ENCODE data around the gene PKD2.

GRCh38 chr4:88035292-88035691 is 27.9 kb downstream of the PKD2 start:
- no peak for TF ChIP-seq POLR2AphosphoS5 (IDR thresholded peaks at IDR 0.05; ENCODE audit: low read depth, low read length)
- no peak for TF ChIP-seq TAF1 (IDR thresholded peaks at IDR 0.05; ENCODE audit: borderline replicate concordance, insufficient read depth, low read length)
- TF ChIP-seq REST (IDR thresholded peaks at IDR 0.05; ENCODE audit: insufficient read depth in 1 of 2, low read depth in 2 of 2, low read length in 2 of 2) = no peak
- TF ChIP-seq SIN3A (IDR thresholded peaks at IDR 0.05; ENCODE audit: borderline replicate concordance, insufficient read depth, low read length) = no peak
